HS-5 (cell line): ENCODE results near the gene AFAP1.

Experiments
- DNase-seq: peaks from one replicate; pipeline ENCODE4 v3.0.0-alpha.2; 2012; ENCODE audit warnings: low read depth

Gene AFAP1

DNA sequence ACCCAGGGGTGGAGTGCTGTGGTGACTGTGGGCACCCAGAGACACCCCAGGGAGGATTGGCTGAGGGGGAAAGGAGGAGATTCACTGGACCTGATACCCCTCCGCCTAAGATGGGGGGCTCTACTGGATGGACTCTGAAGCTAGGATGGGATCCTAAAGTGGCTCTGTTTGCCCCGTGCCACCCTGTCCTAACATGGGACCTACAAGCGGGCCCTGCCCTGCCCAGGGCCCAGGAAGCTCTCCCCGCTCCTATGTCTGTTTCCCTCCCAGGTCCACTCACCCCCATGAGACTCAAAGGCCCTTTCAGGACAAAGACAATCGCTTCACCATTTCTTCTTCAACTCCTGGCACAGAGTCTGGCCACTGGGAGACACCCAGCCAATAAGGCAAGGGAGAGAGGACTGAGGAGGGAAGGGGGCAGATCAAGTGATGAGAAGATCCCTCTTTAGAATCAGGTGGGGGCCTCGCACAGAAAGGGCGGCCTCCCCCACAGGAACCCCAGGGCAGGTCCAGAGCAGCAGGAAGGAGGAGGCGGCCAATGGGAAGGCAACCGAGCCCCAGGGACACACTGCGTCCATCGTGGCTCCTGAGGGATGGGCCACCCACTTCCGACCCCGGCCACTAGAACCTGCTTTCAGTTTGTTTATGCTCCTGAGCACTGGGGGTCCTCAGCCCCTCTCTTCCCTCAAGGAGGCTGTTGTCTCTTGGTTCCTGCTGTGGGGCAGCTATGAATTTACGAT, 155.4 kb downstream of the AFAP1 start:
- no peak for DNase-seq

DNA sequence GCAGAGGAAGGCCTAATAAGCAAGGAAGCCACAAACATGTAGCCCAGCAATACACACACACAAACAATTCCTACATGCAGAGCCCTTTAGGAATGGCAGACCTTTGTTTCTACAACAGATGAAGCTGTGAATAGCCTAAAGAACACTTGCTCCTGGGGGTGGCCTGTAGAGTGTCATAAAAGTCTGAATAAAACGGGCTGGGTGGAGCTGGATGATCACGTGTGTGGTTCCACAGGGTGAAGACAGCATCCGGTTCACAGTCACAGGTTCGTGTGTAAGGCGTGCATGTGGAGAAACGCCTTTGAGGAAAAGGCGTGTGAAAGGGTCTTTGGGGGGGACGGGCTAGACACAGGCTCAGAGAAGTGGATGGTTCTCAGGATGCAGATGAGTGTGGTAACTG, 156.1 kb downstream of the AFAP1 start:
- DNase-seq: no peak

DNA sequence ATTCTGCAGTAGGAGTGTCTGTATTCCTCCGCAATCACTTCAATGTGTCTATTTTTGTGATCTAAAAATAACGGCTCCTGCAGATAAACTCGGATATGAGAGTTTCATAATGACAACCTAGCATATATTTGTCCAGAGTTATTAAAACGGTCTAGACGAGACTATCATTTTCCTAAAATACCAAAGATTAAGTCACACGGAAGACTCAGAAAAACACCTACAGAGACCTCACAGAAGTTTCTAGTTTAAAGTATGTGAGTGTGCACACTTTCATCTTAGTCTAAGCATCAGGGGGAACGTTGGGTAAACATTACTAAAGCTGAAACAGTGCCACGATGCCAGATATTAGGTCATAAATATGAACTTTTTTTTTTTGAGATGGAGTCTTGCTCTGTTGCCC, 156.9 kb downstream of the AFAP1 start:
- no peak for DNase-seq

DNA sequence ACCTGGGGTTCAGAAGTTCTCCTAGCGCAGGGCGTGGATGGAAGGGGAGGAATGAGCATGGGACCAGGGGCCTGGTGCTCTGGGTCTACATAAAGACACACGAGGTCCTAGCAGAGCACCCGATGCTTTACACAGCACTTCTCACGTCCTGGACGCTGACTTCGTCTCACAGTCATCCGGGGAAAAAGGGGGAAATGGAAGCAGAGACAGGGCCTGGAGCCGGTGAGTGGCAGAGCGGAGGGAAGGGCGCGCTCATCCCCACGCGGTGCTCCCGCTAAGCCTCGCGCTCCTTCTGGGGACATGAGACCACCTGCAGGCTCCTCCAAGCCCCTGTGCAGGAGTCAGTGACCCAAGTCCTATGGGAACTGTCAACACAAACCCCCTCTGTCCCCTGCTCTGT, 157.7 kb downstream of the AFAP1 start:
- DNase-seq: no peak

DNA sequence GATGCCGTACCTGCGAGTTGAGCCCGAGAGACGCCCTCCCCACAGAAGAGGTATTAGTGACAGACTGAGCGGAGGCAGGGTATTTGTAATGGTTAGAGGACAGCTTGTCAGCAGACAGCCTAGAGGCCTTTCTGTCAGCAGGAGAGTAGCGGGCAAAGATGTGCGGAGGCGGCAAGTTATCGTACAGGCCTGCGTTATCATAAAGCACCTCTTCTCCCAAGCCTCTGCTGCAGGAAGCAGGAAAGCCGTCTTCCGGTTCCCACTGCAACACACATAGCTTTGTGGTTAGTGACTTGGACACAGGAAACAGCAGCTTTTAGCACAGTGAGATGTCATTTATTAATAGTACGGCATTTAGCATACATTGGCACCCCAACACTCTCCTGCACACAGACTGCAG, 158.3 kb downstream of the AFAP1 start:
- DNase-seq: no peak

DNA sequence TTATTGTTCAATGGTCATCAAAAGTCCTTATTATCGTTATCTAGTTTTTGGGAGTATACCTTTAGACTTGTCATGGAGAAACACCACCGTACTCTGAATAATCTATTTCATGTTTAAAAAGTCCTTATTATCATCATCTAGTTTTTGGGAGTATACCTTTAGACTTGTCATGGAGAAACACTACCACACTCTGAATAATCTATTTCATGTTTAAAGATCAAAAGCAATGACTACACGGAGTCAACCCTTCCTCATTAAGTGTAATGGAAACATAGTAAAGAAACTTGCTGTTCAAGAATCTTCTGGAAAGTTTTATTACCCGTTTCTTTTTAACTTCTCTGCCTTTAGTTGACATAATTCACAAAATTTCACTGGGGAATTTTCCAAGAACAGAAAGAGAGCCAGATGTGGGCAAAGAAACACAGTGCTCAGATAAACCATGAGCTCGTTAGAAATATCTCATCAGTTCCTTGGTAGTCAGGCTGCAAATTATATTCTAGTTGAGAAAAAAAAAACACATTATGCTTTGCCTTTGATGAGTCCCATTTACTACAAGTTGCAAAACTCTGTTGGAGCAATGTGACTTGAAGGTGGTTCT, 158.8 kb downstream of the AFAP1 start:
- DNase-seq: no peak

DNA sequence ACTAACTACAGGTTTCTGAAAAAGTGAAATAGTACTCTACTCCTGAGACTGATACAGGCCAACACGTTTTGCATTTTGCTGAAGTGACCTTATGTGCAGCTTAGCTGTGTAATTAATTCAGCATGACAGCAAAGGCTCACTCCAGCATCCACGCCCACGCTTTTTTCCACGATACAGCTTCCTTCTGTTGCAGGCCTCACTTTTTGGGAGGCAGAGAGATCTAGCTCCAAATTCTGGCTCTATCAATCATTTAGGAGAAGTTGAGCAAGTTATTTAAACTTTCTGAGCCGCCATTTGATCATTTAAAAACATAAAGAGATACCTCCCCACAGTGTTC, 160.3 kb downstream of the AFAP1 start:
- no peak for DNase-seq

DNA sequence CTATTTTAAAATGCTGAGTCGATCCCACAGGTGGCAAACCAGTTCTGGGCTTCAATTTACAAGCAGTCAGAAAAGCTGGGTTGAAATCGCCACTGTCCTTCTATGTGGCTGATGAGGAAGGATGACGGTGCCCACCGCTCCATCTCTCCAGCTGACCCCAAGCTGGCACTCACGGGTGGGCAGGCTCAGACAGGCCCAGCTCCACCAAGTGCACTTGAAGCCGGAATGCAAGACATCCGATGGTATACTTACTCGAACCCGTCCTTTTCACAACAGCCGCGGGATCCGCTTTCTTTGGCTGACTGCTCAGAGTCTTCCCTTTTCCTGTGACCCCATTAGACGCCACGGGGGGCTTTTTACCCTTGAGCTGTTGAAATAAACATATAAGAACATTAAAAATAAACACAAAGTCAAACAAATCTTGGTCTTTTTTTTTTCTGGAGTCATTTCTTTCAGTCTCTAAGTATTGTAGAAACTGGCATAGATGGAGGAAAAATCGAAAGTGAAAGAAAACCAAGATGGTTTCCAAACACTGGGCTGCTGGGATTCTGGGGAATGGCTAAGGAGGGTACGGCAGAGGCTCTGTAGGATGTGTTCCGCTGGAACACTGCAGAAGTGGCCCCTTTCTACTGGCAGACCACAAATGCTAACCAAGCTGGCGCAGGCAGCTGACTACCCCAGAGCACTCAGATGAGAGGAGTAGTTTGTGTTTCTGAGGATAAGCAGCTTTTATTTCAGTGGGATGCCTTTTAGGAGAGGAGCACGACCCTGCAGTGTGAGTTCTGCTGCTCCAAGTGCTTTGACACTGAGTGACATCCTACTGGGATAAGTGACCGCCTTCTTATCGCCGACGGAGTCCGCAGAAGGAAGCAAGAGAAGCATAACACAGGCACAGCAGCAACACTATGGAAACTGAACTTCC, 160.9 kb downstream of the AFAP1 start:
- DNase-seq: no peak

DNA sequence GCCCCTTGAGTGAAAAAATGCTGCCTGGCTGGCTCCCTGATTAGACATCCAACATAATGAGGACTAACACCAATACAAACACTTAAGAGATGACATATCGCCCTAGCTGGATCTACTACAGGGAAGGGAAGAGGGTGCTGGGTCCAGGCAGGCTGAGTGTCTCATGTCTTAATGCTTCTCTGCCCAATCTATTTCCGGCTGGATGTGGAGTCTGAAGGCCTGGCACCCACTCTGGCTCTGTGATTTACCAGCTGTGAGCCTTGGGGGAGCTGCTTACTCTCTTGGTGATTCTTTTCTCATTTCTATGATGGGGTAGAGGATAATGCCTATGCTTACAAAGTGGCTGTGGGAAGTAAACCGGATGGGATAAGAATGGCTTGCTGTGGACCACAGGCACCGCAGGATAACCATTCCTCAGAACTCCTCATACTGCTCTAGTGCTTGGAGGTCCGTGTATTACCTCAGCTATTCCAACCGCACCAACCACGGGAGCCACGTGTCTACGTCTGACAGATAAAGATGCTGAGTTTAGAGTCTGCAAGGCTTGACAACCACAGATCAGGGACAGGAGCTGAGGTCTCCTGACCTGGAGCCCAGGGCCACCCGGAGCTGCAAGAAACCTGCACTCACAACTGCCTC, 161.7 kb downstream of the AFAP1 start:
- DNase-seq: no peak

DNA sequence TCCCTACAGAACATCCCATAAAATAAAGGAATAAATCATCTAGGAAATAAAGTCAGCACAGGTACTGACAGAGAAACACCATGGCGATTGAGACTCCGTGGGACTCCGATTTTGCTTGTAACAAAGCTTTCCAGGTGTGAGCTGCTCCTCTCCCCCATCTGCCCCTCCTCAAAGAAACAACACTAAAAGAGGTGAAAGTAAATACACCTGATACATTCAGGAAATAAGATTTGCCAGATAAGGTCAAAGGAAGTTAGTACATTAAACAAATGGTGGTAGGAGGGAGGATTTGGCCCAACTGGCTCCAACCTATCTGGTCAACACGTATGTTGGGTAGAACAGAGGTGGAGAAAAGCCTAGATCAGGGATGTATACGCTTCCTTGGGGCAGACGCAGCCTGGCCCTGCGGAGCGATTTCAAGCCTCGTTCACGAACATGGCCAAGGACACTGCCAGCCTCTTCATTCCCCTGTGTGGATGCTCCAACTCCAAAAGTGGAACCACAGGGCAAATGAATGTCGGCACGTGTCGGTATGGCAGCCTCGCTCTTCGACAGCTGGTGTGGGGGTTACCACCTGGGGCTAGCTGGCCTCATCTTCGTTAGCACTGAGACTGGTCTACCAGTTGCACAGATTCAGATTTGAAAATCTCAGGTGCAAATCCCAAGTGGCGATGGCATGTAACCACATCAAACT, 162.5 kb downstream of the AFAP1 start:
- no peak for DNase-seq

DNA sequence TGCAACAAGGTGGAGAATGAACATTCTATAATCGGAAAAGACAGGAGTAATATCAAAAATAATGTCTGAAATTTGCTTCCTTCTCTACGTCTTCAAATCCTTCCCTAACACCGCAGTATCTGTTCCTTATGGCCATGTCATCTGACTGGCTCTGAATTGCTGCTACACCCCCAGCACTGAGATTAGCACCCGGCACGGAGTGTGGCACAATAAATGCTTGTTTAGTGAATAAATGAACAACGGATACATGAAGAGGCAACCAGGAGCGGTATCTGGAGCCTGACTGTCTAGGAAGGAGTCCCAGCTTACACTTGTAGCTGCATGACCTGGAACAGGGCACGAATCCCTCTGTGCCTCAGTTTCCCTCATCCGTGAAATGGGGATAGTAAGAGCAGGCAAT, 164.3 kb downstream of the AFAP1 start:
- DNase-seq: no peak

DNA sequence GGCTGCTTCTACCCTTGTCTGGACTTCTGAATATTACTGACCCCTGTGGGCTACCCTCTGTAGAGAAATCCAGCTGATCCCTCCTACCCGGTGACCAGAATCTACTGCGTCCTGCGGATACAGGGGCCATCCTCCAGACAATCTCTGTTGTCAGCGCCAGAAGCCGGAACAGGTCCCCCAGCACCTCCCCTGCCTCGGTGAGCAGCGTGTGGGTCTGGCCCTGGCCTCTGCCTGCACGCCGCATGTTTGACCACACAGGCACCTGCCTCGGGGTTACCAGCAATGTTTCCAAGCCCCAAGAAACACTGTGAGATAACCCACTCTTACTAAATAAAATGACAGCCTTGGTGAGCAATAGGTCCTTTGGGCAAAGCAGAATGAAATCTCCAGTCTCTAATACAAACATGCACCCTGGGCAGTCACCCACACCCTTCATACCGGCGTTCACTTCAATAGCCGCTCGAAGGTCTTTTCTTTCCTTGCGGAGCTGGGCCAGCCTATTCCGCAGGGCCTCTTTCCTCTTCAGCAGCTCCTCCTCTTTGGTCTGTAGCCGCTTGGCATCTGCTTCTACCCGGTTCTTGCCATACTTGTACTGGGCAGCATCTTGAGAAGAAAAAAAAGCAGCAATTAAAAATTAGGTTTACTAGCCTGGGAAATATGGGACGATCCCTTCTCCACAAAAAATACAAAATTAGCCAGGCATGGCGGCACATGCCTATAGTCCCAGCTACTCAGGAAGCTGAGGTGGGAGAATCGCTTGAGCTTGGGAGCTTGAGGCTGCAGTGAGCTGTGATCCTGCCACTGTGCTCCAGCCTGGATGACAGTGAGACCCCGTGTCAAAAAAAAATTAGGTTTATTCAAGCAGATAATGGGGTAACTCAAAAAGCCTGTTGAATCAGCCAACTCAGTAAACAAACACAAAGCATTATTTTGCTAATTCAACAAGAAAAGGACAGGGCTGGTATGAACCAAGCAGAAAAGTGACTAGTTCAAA, 165.1 kb downstream of the AFAP1 start:
- DNase-seq: no peak

DNA sequence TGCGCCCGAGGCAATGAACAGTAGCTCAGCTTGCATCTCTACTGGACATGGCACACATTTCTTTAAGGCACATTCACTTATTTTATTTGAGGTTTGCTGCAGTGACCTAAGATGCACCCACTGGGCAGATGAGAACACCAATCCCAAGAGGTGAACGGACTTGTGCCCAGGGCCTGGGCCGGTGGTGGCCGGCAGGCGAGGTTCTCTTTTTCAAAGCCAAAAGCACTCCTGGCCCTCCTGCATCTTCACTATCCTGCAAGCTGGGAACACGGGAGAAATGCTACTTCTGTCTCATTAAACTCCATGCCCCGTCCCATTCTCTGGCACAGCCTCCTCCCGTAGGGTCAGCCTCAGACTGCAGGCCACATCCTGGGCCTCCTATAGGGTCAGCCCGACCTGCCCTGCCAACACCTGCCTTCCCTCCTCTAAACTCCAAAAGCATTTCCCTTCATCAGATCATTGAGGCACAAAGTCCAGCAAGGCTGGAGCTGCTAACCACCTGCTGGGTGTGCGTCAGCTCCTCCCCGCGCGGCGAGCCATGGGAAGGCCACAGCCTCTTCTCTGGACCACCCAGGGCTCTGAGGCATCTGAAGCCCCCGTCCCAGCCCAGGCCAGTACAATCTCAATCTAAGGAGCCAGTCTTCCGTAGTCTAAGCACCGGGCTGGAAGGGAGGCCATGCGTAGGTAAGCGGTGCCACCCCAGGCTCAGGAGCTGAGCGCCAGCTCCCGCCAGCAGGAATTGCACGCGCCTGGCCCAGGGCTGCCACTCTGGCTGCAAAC, 166.1 kb downstream of the AFAP1 start:
- no peak for DNase-seq

DNA sequence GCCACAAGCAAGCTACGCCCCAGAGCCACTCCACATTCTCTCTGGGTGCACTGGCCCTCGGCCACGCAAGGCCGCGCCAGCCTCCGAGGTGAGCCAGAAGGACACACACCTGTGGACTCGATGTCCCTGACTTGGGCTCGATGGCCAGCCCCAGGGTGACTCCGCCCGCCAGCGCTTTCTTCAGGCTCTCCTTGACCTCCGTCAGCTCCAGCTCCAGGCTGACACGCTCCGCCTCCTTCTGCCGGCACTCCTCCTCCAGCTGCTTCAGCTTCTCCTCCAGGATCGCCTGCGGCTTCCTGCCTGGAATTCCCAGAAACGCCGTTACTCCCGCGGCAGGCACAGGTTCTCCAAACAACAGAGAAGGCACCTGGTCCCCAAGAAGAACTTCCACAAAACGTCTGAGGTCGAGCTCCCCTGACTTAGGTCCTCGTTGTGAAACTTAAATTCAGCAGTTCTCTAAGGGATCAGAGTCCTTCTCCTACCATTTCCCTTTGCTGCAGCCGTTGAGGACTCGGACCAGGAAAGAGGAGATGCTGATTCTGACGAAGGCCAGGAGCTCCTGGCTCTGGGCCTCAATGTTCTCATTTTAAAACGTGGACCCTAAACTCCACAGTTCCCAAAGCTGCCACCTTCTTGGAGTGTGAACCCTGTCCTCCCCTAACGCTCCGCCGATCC, 166.8 kb downstream of the AFAP1 start:
- DNase-seq: no peak

DNA sequence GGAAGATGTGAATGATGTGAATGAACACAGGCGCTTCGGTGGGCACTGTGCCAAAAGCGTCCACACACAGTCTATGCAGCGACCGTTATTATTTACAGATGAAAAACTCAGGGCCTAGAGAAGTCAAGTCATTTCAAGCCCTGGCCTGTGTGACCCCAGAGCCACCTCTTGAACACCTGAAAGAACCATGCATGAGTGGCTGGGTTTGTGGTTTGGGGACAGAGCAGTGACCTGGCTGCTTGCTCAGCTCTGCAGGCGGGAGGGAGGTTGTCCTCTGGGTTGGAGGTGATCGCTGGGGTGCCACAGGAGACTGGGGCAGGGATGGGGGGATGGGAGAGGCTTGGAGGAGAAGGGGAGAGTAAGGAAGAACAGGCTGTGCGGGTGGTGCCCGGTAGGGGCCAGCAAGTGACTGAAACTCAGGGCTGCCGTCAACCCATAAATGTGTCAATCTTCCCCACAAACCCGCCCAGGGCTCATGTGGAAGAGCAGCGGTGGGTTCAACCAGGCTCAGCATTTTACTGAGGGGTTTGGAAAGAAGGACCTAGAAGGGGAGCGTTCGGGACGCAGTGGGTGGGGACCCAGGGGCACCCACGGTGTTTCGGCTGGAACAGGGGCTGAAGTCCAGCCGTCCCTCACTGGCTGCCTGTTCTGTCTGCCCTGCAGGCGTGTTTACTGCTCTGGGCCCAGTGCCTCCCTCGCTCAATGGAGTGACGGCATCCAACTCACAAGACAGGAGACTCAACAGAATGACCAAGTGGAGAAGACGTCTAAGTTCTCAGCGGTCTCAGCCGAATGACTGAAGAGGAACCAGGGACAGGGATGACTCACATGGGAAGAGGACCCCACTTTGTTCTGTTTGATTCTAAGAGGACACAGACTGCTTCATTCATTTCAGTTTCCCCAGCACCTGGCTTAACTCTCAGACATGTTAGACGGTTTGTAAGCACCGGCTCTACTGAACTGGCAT, 167.8 kb downstream of the AFAP1 start:
- DNase-seq: no peak

DNA sequence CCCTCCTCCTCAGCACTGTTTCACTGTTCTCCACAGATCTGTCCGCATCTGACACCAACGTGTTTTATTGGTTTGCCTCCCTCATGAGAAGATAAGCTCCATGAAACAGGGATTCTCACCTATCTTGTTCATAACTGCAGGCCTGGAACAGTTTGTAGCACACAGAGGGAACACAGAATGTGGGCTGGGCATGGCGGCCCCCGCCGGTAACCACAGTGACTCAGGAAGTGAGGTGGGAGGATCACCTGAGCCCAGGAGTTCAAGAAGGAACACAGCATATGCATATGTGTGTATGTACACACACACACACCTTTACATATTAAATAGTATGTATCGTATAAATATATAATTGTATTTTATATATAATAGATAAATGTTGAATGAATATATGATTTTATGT, 168.6 kb downstream of the AFAP1 start:
- DNase-seq: no peak

DNA sequence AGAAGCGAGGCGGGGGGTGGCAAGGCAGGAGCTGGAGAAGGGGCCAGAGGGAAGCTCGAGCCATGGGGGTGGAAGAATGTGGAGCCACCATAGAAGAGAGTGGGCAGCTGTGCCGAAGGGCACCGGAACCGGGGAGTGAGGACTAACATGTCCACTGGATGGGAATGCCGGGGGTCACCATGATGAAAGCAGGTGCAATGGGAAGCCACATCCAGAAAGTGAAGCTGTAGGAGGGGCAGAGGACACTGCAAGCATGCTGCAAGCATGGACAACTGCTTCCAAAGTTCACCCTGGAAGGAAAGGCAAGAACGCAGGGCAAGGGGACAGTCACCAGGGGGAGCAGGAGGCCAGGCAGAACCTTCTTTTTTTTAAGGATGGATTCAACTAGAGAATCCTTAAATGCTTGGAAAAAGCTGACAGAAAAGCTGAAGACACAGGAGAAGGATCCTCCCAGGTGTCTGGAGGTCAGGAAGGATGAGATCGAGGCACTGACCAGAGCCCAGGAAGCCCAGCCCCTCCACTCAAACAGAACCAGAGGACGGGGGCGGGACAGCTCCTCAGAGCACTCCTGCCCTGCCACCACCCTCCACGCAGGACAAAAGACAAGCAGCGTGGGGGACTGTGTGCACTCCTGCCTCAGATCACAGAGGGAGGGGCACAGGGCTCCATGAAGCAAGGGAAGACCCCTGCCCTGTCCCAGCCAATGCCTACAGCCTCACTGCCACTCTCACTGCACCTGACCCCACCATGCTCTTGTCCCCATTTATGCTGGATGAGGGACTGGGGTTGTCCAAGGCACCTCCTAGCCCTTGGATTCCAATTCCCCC, 169.2 kb downstream of the AFAP1 start:
- DNase-seq: no peak
